ENCODE results near the gene SDHAF4. TPM values are rescaled to one million over a fixed set of nuclear protein-coding genes. Genes with fewer than 3 reads are reported as not detected.
"Not testable (repeated sequence)": the region's sequence is repeated elsewhere in the genome, so short reads cannot be mapped to it uniquely, and the experiment has no call there.

Gene SDHAF4
- 16.6 TPM for total RNA-seq
- long read RNA-seq, partial matches to known transcripts: 0 of 4 reads
- long read RNA-seq, other reads (novel, unspliced or antisense): 0 of 4 reads

GRCh38 chr6:70566751-70567382 lies at the start of gene SDHAF4:
Gene SDHAF4, plus strand, starts transcription at chr6:70566930. Its CDS starts 11 bp downstream, at chr6:70566941.
- ATAC-seq (peak; percentile 99), DNase-seq (ENCODE audit: missing footprints) (peak; percentile 98)
- intact Hi-C loops (cut with DNase I): loop anchor here (5.0 kb wide), 2 partner anchors 100 to 120 kb away; partner anchors contain the start of gene SMAP1

GRCh38 chr6:70518723-70519122 lies 48.0 kb upstream of the SDHAF4 start:
- DNase-seq (ENCODE audit: missing footprints) (no peak), ATAC-seq (no peak)
- intact Hi-C loops (cut with DNase I): no loop called here

- DNase-seq (ENCODE audit: missing footprints): no peak
- no peak for ATAC-seq
- intact Hi-C loops (cut with DNase I): no loop called here
Measured at GRCh38 chr6:70520575-70520974, 46.2 kb upstream of the SDHAF4 start.

GRCh38 chr6:70524721-70525286 lies 41.9 kb upstream of the SDHAF4 start:
- ATAC-seq: no peak

DNA sequence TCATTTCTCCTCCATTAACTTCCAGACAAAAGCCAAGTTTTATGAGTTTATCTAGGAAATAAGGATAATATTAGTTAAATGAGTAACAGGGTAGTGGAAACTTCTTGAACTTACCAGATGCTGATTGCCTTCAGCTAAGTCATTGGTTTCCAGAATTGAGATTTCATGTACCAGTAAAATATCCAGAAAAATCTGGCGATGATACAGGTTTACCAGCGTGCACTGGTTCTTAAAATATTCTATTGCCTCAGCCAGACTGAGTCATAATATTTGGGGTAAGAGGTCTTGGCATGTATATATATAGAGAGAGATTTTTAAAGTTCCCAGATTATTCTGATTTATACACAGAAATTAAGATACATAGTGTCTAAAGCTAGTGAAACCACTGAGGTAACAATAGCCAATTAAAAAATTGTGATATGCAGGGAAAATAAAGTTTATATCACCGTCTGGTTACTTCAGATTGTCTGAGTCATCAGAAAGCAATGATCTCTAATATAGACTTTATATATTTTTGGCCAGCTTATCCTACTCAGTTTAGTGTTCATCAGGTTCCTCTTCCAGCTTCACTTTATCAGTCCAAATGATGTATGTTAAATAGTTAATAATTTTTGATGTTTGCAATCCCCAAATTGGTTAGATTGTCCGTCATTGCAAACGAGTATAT lies 39.5 kb upstream of the SDHAF4 start:
- intact Hi-C loops (cut with DNase I): no loop called here
- ATAC-seq (no peak), DNase-seq (ENCODE audit: missing footprints) (no peak)

More at GRCh38 chr6:70524721-70525286, 41.9 kb upstream of the SDHAF4 start:
- DNase-seq (ENCODE audit: missing footprints): no peak
- intact Hi-C loops (cut with DNase I): no loop called here

DNA sequence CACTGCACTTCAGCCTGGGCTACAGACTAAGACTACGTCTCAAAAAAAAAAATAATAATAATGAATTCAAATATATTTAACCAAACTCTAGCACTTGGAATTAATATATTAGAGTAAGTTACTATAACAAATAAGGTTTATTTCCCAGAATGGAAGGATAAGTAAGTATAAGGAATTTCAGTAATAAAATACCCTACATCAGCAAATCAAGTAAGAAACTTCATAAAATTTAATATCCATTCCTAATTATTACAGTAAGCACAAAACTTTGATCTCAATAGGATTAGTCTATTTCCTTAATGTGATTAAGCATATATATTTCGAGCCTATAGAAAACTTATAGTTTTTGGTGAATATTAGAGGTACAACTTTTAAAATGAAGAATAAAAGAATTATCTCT lies 36.7 kb upstream of the SDHAF4 start:
- DNase-seq (ENCODE audit: missing footprints): no peak
- intact Hi-C loops (cut with DNase I): no loop called here
- ATAC-seq: no peak

DNA sequence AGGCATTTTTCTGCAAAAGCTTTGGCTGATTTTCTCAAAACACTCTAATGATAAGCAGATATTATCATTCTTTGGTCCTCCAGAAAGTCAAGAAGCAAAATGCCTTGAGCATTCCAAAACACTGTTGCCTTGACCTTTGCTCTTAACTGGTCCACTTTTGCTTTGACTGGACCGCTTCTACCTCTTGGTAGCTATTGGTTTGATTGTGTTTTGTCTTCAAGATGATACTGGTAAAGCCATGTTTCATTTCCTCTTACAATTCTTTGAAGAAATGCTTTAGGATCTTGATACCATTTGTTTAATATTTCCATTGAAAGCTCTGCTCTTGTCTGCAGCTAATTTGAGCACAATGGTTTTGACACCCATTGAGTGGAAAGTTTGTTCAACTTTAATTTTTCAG lies 35.6 kb upstream of the SDHAF4 start:
- ATAC-seq (no peak), DNase-seq (ENCODE audit: missing footprints) (no peak)
- intact Hi-C loops (cut with DNase I): no loop called here

- ATAC-seq (no peak), DNase-seq (ENCODE audit: missing footprints) (no peak)
- intact Hi-C loops (cut with DNase I): no loop called here
Measured at GRCh38 chr6:70537266-70537665, 29.5 kb upstream of the SDHAF4 start.

GRCh38 chr6:70538376-70538775 lies 28.4 kb upstream of the SDHAF4 start:
- intact Hi-C loops (cut with DNase I): no loop called here
- ATAC-seq (no peak), DNase-seq (ENCODE audit: missing footprints) (no peak)

- DNase-seq (ENCODE audit: missing footprints) (no peak), ATAC-seq (peak; percentile 54)
- intact Hi-C loops (cut with DNase I): loop anchor here (5.0 to 10.0 kb wide), 3 partner anchors 335 to 465 kb away; partner anchors contain the start of gene B3GAT2
Measured at GRCh38 chr6:70547313-70547712, 19.4 kb upstream of the SDHAF4 start.

- peak; percentile 52 for ATAC-seq
- intact Hi-C loops (cut with DNase I): loop anchor here (5.0 to 10.0 kb wide), 3 partner anchors 334 to 464 kb away; partner anchors contain the start of gene B3GAT2
- DNase-seq (ENCODE audit: missing footprints): no peak
Measured at GRCh38 chr6:70547905-70548304, 18.8 kb upstream of the SDHAF4 start.

GRCh38 chr6:70549327-70549726 lies 17.4 kb upstream of the SDHAF4 start:
- no peak for ATAC-seq
- intact Hi-C loops (cut with DNase I): loop anchor here (5.0 to 10.0 kb wide), 3 partner anchors 333 to 463 kb away; partner anchors contain the start of gene B3GAT2
- DNase-seq (ENCODE audit: missing footprints): no peak

DNA sequence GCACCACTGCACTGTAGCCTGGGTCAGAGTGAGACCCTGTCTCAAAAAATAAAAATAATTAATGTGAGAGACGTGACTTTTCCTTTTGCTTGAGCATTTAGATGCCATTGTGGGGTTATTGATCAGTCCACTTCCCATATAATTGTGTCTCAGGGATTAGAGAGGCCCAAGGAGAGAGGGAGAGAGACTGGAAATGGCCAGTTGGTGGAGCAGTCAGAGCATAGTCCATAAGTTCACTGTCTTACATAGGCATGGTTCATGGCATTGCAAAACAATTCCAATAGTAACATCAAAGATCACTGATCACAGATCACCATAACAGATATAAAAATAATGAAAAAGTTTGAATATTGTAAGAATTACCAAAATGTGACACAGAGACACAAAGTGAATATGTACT lies 15.2 kb upstream of the SDHAF4 start:
- DNase-seq (ENCODE audit: missing footprints) (no peak), ATAC-seq (peak; percentile 47)
- intact Hi-C loops (cut with DNase I): loop anchor here (5.0 kb wide), 1 partner anchor 116 kb away; the partner anchor contains the start of gene SMAP1

DNA sequence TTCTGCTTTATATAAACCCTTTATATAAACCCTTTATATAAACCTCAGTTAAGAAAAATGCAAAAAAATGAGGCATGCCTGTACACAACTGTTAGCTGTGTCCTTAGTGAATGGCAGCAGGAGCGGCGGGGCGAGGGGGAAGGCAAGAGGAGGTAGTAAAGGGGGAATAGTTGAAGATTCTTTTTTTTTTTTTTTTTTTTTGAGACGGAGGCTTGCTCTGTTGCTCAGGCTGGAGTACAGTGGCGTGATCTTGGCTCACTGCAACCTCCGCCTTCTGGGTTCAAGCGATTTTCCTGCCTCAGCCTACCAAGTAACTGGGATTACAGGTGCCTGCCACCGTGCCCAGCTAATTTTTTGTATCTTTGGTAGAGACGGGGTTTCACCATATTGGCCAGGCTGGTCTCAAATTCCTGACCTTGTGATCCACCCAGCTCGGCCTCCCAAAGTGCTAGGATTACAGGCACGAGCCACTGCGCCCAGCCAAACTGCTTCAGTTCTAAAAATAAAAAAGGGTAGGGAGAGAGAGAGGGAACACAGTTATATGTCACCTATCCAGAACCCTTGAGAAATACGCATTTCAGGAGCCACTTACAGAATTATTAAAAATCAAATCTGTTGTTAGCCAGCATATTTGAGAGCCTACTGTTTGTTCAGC lies 14.3 kb upstream of the SDHAF4 start:
- peak; percentile 91 for ATAC-seq
- intact Hi-C loops (cut with DNase I): loop anchor here (2.0 to 5.0 kb wide), 2 partner anchors 115 to 132 kb away; partner anchors contain the start of gene SMAP1

DNA sequence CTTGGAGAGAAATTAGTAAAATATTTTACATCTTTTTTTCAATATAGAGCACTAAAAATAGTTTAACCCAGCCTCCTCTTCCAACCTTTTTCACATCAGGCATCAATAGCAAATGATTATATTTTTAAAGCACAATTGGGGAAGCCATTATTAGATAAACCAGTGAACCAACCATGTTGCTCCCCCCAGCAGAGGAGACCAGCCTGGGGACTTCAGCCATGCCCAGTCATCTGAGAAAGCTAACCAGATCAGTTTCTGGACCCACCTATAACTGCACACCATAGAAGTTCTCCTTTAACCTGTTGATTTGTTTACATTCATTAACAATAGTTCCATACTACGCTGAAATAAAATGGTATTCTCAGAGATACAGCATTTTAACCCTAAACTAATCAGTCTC lies 13.8 kb upstream of the SDHAF4 start:
- intact Hi-C loops (cut with DNase I): loop anchor here (2.0 to 5.0 kb wide), 2 partner anchors 114 to 132 kb away; partner anchors contain the start of gene SMAP1
- ATAC-seq (no peak), DNase-seq (ENCODE audit: missing footprints) (no peak)

More for the DNA sequence above, 14.3 kb upstream of the SDHAF4 start:
- DNase-seq (ENCODE audit: missing footprints): not testable (repeated sequence)

GRCh38 chr6:70557998-70558397 lies 8.7 kb upstream of the SDHAF4 start:
- ATAC-seq: no peak
- DNase-seq (ENCODE audit: missing footprints): no peak
- intact Hi-C loops (cut with DNase I): no loop called here

DNA sequence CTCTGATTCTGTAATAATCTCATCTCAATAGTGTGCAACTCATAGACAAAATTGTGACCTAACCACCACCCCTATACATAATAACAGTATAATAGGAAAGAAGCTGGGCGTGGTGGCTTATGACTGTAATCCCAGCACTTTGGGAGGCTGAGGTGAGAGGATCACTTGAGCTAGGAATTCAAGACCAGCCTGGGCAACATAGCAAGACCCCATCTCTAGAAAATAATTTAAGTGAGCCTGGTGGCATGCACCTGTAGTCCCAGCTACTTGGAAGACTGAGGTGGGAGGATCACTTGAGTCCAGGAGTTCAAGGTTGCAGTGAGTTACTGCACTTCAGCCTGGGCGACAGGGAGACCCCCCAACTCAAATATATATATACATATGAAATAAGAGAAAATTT lies 4.3 kb upstream of the SDHAF4 start:
- DNase-seq (ENCODE audit: missing footprints); intact Hi-C loops (cut with DNase I); ATAC-seq: not testable (repeated sequence)

DNA sequence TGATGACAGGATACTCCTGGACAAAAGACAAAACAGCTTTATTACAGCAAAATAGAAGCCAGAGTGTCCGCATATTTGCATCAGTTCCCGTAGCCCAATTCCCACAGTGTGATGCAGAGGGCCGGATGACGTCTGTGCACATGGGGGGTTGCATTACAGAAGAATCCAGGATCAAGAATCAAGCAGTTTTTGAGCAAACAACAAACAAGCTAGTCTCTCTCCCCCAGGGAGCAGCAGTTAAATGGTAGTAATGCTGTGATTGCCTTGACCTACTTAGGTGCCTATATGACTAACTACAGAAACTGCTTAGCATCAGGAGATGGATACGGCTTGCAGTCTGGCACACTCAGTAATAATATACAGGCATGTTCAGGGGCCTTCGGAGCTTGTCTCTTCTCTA lies 3.2 kb upstream of the SDHAF4 start:
- DNase-seq (ENCODE audit: missing footprints) (no peak), ATAC-seq (no peak)
- intact Hi-C loops (cut with DNase I): no loop called here

- intact Hi-C loops (cut with DNase I): no loop called here
- no peak for ATAC-seq
- no peak for DNase-seq (ENCODE audit: missing footprints)
Measured at GRCh38 chr6:70574643-70575042, 7.9 kb downstream of the SDHAF4 start.

Measured in Right ventricle myocardium inferior (tissue), 1 donor.